ENCODE measurements around the gene SPPL2B.
"Not testable (repeated sequence)": the region's sequence is repeated elsewhere in the genome, so short reads cannot be mapped to it uniquely, and the experiment has no call there.

SPPL2B gene

GRCh38 chr19:2328401-2329148 lies at the start of gene SPPL2B, which contains the start of gene LSM7:
SPPL2B (plus strand) TSS chr19:2328684; CDS start chr19:2328710, 26 bp downstream.
LSM7 (minus strand) TSS chr19:2328586; CDS start chr19:2328566, 20 bp downstream.
- peak; percentile 32 for DNase-seq (ENCODE audit: low read depth)

- no peak for DNase-seq (ENCODE audit: low read depth)
These were observed 47.7 kb upstream of the SPPL2B start for GRCh38 chr19:2280633-2281264.

- DNase-seq (ENCODE audit: low read depth): not testable (repeated sequence)
These were observed 47.0 kb upstream of the SPPL2B start for GRCh38 chr19:2281265-2282061.

- DNase-seq (ENCODE audit: low read depth): no peak
These were observed 46.2 kb upstream of the SPPL2B start, which contains the start of gene PEAK3 for GRCh38 chr19:2282062-2282861. PEAK3 (minus strand) TSS chr19:2282175; CDS start chr19:2280931, 1,244 bp downstream.

- no peak for DNase-seq (ENCODE audit: low read depth)
These were observed 45.6 kb upstream of the SPPL2B start for GRCh38 chr19:2282862-2283237.

- no peak for DNase-seq (ENCODE audit: low read depth)
These were observed 44.5 kb upstream of the SPPL2B start for GRCh38 chr19:2283835-2284507.

GRCh38 chr19:2286402-2287140 lies 41.9 kb upstream of the SPPL2B start:
- no peak for DNase-seq (ENCODE audit: low read depth)

GRCh38 chr19:2287585-2288337 lies 40.7 kb upstream of the SPPL2B start:
- DNase-seq (ENCODE audit: low read depth): no peak

GRCh38 chr19:2288338-2288817 lies 40.1 kb upstream of the SPPL2B start:
- no peak for DNase-seq (ENCODE audit: low read depth)

- no peak for DNase-seq (ENCODE audit: low read depth)
These were observed 39.4 kb upstream of the SPPL2B start for GRCh38 chr19:2288818-2289713.

- DNase-seq (ENCODE audit: low read depth): no peak
These were observed 38.6 kb upstream of the SPPL2B start for GRCh38 chr19:2289714-2290435.

GRCh38 chr19:2290441-2291184 lies 37.9 kb upstream of the SPPL2B start:
- DNase-seq (ENCODE audit: low read depth): no peak

GRCh38 chr19:2291185-2291751 lies 37.2 kb upstream of the SPPL2B start:
- DNase-seq (ENCODE audit: low read depth): no peak

GRCh38 chr19:2294687-2295335 lies 33.7 kb upstream of the SPPL2B start:
- DNase-seq (ENCODE audit: low read depth): no peak

GRCh38 chr19:2296141-2296540 lies 32.3 kb upstream of the SPPL2B start:
- no peak for DNase-seq (ENCODE audit: low read depth)

- no peak for DNase-seq (ENCODE audit: low read depth)
These were observed 28.0 kb upstream of the SPPL2B start for GRCh38 chr19:2300533-2300932.

All from non-pigmented ciliary epithelial cell (primary cell).